H1 (cell line): ENCODE data around the gene PPP2R2B. TPM values are rescaled to one million over a fixed set of nuclear protein-coding genes. Genes with fewer than 3 reads are reported as not detected.

Source experiments
- CTCF ChIA-PET: fragments of 300-600 bp; sonication (Branson Sonifier 250); formaldehyde crosslinking; loops from one replicate; lab custom pipeline; 2021; ENCODE audit not compliant: partially characterized antibody; lab: Charles Lee
- POLR2A ChIA-PET: fragments of 300-600 bp; sonication (Branson Sonifier 250); formaldehyde crosslinking; loops from one replicate; lab custom pipeline; 2021; ENCODE audit warnings: inconsistent platforms; ENCODE audit not compliant: partially characterized antibody; lab: Charles Lee
- DNase-seq, 2 experiments: peaks; one replicate each; pipeline versions ENCODE4 v3.0.0 to v3.0.0-alpha.2; 2010 to 2022; ENCODE audit warnings: low spot score in 2 of 2, low read depth in 1 of 2, mixed read lengths in 1 of 2
- FAIRE-seq: peaks from 2 replicates; lab custom pipeline; 2011; peaks lifted over from hg19 to GRCh38; lab: Jason Lieb, UNC
- H2AFZ ChIP-seq: 2 replicates; pipeline ENCODE4 v1.8.1; 2012; ENCODE audit warnings: low read length, inconsistent platforms
- H2AK5ac ChIP-seq: 2 replicates; pipeline ENCODE4 v1.6.1; 2013; ENCODE audit warnings: low read depth, low read length
- H2BK120ac ChIP-seq: replicated peaks from 2 replicates; pipeline ENCODE3; 2013; ENCODE audit warnings: low read depth, low read length, inconsistent platforms
- H2BK12ac ChIP-seq: 2 replicates; pipeline ENCODE4 v1.6.1; 2013; ENCODE audit warnings: low read depth, low read length
- H2BK15ac ChIP-seq: 2 replicates; pipeline ENCODE4 v1.6.1; 2013; ENCODE audit warnings: low read length
- H2BK20ac ChIP-seq: 2 replicates; pipeline ENCODE4 v1.6.1; 2013; ENCODE audit warnings: low read length
- H2BK5ac ChIP-seq: 2 replicates; pipeline ENCODE4 v1.6.1; 2013; ENCODE audit warnings: low read depth, low read length
- H3K14ac ChIP-seq: 2 replicates; pipeline ENCODE4 v1.6.1; 2013; ENCODE audit warnings: inconsistent platforms; ENCODE audit not compliant: insufficient read length
- H3K18ac ChIP-seq: 2 replicates; pipeline ENCODE4 v1.6.1; 2013; ENCODE audit warnings: low read length; ENCODE audit errors: extremely low read depth
- H3K23ac ChIP-seq: 2 replicates; pipeline ENCODE4 v1.6.1; 2013; ENCODE audit warnings: inconsistent platforms; ENCODE audit not compliant: insufficient read length
- H3K23me2 ChIP-seq: 2 replicates; pipeline ENCODE4 v1.6.1; 2013; ENCODE audit warnings: low read depth, low read length
- H3K27ac ChIP-seq: 2 replicates; pipeline ENCODE4 v1.6.1; 2011; ENCODE audit warnings: low read depth, low read length, inconsistent platforms
- H3K27me3 ChIP-seq, 4 experiments: replicated peaks in 1 of 4; 1 replicate in 1 of 4; 2 replicates in 3 of 4; pipeline versions ENCODE4 v1.6.1 to v1.8.1; 2011 to 2013; ENCODE audit warnings: low read length in 3 of 4, mild to moderate bottlenecking in 3 of 4, inconsistent platforms in 2 of 4, mixed read lengths in 2 of 4, moderate library complexity in 1 of 4; ENCODE audit not compliant: control insufficient read depth in 3 of 4, insufficient read depth in 3 of 4; ENCODE audit errors: extremely low read depth in 1 of 4
- H3K36me3 ChIP-seq, 4 experiments: 2 replicates each; pipeline versions ENCODE4 v1.6.1 to v1.8.1; 2011 to 2013; ENCODE audit warnings: mild to moderate bottlenecking in 4 of 4, low read length in 3 of 4, moderate library complexity in 2 of 4, control low read depth in 1 of 4, inconsistent platforms in 1 of 4; ENCODE audit not compliant: insufficient read depth in 4 of 4, control insufficient read depth in 2 of 4
- H3K4ac ChIP-seq: replicated peaks from 2 replicates; pipeline ENCODE3; 2013; ENCODE audit warnings: low read length, low read depth, mixed read lengths, inconsistent platforms; ENCODE audit not compliant: insufficient read length
- H3K4me1 ChIP-seq, 4 experiments: replicated peaks in 1 of 4; 1 replicate in 1 of 4; 2 replicates in 3 of 4; pipeline versions ENCODE4 v1.6.1 to v1.8.1; 2011 to 2013; ENCODE audit warnings: low read length in 3 of 4, inconsistent platforms in 2 of 4, mixed read lengths in 1 of 4; ENCODE audit not compliant: insufficient read depth in 4 of 4, control insufficient read depth in 3 of 4
- H3K4me2 ChIP-seq, 2 experiments: 2 replicates each; pipeline versions ENCODE4 v1.6.1 to v1.8.1; 2011 to 2013; ENCODE audit warnings: low read depth in 2 of 2, low read length in 2 of 2, control low read depth in 1 of 2, inconsistent platforms in 1 of 2, mild to moderate bottlenecking in 1 of 2; ENCODE audit not compliant: insufficient read depth in 1 of 2
- H3K4me3 ChIP-seq, 4 experiments: fragments of 200-600, 300-600 bp in 1 of 4; sonication (generic), shearing (Covaris generic), sonication (Bioruptor Twin) in 1 of 4; 2 replicates each; pipeline versions ENCODE4 v1.5.1 to v1.8.1; 2011 to 2016; ENCODE audit warnings: low read length in 4 of 4, low read depth in 3 of 4, control low read depth in 2 of 4, inconsistent platforms in 2 of 4, mild to moderate bottlenecking in 2 of 4, mixed read lengths in 1 of 4, moderate library complexity in 1 of 4; ENCODE audit not compliant: insufficient read depth in 2 of 4; ENCODE audit errors: extremely low read depth in 1 of 4
- H3K56ac ChIP-seq: replicated peaks from 2 replicates; pipeline ENCODE3; 2013; ENCODE audit warnings: low read depth, mild to moderate bottlenecking, mixed read lengths, low read length, inconsistent platforms; ENCODE audit not compliant: insufficient read length
- H3K79me1 ChIP-seq: 2 replicates; pipeline ENCODE4 v1.6.1; 2013; ENCODE audit warnings: low read depth, low read length, control low read depth
- H3K79me2 ChIP-seq, 2 experiments: 2 replicates each; pipeline versions ENCODE4 v1.6.1 to v1.8.1; 2012 to 2013; ENCODE audit warnings: low read length in 2 of 2, mild to moderate bottlenecking in 2 of 2, inconsistent platforms in 1 of 2; ENCODE audit not compliant: insufficient read depth in 2 of 2, control insufficient read depth in 1 of 2
- H3K9ac ChIP-seq, 4 experiments: replicated peaks in 1 of 4; 1 replicate in 1 of 4; 2 replicates in 3 of 4; pipeline versions ENCODE4 v1.6.1 to v1.8.1; 2011 to 2013; ENCODE audit warnings: low read depth in 3 of 4, low read length in 3 of 4, control low read depth in 2 of 4, mild to moderate bottlenecking in 2 of 4, moderate library complexity in 2 of 4, inconsistent platforms in 1 of 4; ENCODE audit errors: extremely low read depth in 1 of 4
- H3K9me3 ChIP-seq, 2 experiments: 2 replicates each; pipeline versions ENCODE4 v1.6.1 to v1.8.1; 2012 to 2013; ENCODE audit warnings: mild to moderate bottlenecking in 2 of 2, moderate library complexity in 2 of 2, control low read depth in 1 of 2, inconsistent platforms in 1 of 2, low read depth in 1 of 2, low read length in 1 of 2, mixed read lengths in 1 of 2; ENCODE audit not compliant: insufficient read depth in 2 of 2
- H4K20me1 ChIP-seq, 2 experiments: replicated peaks in 1 of 2; 2 replicates each; pipeline versions ENCODE3 to v1.8.1; 2011 to 2013; ENCODE audit warnings: inconsistent platforms in 2 of 2, low read length in 2 of 2, mild to moderate bottlenecking in 1 of 2; ENCODE audit not compliant: insufficient read depth in 2 of 2, control insufficient read depth in 1 of 2
- H4K5ac ChIP-seq: 2 replicates; pipeline ENCODE4 v1.6.1; 2013; ENCODE audit warnings: low read length, low read depth, mixed read lengths, inconsistent platforms; ENCODE audit not compliant: insufficient read length
- H4K8ac ChIP-seq: 2 replicates; pipeline ENCODE4 v1.8.0; 2013; ENCODE audit warnings: mild to moderate bottlenecking, moderate library complexity, low read length, inconsistent platforms; ENCODE audit not compliant: insufficient read depth; ENCODE audit errors: extremely low read depth
- H4K91ac ChIP-seq: replicated peaks from 2 replicates; pipeline ENCODE3; 2013; ENCODE audit warnings: low read length, mixed read lengths, inconsistent platforms; ENCODE audit not compliant: insufficient read length
- CTBP2 ChIP-seq: IDR thresholded peaks from 2 replicates; pipeline ENCODE4 v1.7.0; 2011; ENCODE audit warnings: borderline replicate concordance, mild to moderate bottlenecking, moderate library complexity, mixed read lengths, low read length; ENCODE audit not compliant: insufficient read depth, insufficient read length
- SP4 ChIP-seq: IDR thresholded peaks from 2 replicates; pipeline ENCODE4 v1.6.1; 2012; ENCODE audit warnings: low read length, inconsistent platforms
- polyA plus RNA-seq, 7 experiments: library from polyadenylated mRNA; depleted of rRNA in 3 of 7; stranded (reverse) in 5 of 7; unstranded in 2 of 7; fragments of >200 nt in 5 of 7; fragments of 200-250 nt in 2 of 7; gene quantifications; 1 replicate in 5 of 7; 2 replicates in 1 of 7; 4 replicates in 1 of 7; pipeline versions ENCODE4 v1.2.1 to v1.2.3, GENCODE V29; 2011 to 2013; ENCODE audit warnings: missing spikeins in 2 of 7, mixed read lengths in 2 of 7
- total RNA-seq: library from RNA; stranded (reverse); fragmentation: NEBNext Ultra II Directional; extraction: Animal tissue kit (Norgen Biotek cat#: 25700); gene quantifications from 2 replicates; pipeline ENCODE4 v1.2.1, GENCODE V29; 2021
- TF ChIP-seq, protein P1 (sequence below): IDR thresholded peaks from 2 replicates; pipeline ENCODE4 v1.6.1; 2012; ENCODE audit warnings: inconsistent platforms

PPP2R2B gene
- total and polyA plus RNA-seq, 2 of the 8 experiments (the other 6 are each of a cell fraction or from before 2014, with no cell fraction given) = 21.1 to 37.1 TPM

DNA sequence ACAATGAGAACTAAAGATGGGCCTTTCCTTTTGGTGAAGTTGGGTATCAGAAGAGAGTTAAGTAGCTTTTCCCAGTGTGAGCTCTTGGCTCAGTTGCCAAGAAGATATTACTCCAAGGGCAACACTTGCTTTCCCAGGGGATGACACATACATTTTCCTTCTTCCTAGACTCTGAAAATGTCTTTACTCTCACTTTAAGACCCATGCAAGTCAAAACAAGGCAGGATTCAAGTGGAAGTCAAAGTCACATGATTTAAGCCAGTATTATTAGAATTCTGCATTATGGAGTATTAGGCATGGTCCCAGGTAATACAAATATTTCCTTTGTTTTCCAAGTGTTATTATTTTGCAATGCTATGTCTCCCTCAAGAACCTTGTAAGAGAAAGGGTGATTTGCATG is 175.1 kb downstream of the PPP2R2B start:
- no peaks in the 10 kb centered on the region for H3K27me3 ChIP-seq
- no peaks in the 10 kb centered on the region for H3K79me1 ChIP-seq
- H3K14ac ChIP-seq = no peak overlapping the region
- H2BK5ac ChIP-seq = no peak overlapping the region
- no peak overlapping the region for H3K4me2 ChIP-seq
- no peak overlapping the region for H3K4me3 ChIP-seq
- H3K9me3 ChIP-seq = no peaks in the 10 kb centered on the region
- CTCF ChIA-PET = no interaction called here
- no peaks in the 10 kb centered on the region for H4K20me1 ChIP-seq
- H4K5ac ChIP-seq = no peak overlapping the region
- no peak for TF ChIP-seq SP4
- TF ChIP-seq, protein P1, sequence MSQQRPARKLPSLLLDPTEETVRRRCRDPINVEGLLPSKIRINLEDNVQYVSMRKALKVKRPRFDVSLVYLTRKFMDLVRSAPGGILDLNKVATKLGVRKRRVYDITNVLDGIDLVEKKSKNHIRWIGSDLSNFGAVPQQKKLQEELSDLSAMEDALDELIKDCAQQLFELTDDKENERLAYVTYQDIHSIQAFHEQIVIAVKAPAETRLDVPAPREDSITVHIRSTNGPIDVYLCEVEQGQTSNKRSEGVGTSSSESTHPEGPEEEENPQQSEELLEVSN = no peak
- no peak for TF ChIP-seq CTBP2
- peaks cover 0 to 7% (median 5%) of the 10 kb centered on the region in 4 experiments; a peak in 6 of 7 replicates for H3K4me1 ChIP-seq
- no peak overlapping the region for H2BK120ac ChIP-seq
- H3K79me2 ChIP-seq = no peaks in the 10 kb centered on the region
- no peak overlapping the region for H3K9ac ChIP-seq
- H2BK12ac ChIP-seq = no peak overlapping the region
- H2BK15ac ChIP-seq = no peak overlapping the region
- no peak overlapping the region for H2AFZ ChIP-seq
- H2AK5ac ChIP-seq = no peak overlapping the region
- no peak overlapping the region for H3K23ac ChIP-seq
- POLR2A ChIA-PET = no interaction called here
- H3K27ac ChIP-seq = no peak overlapping the region
- no peak overlapping the region for H4K8ac ChIP-seq
- no peak overlapping the region for H2BK20ac ChIP-seq
- H3K18ac ChIP-seq = no peak overlapping the region
- no peak for DNase-seq
- H3K23me2 ChIP-seq = no peaks in the 10 kb centered on the region
- no peak overlapping the region for H3K4ac ChIP-seq
- H3K36me3 ChIP-seq = no peaks in the 10 kb centered on the region
- FAIRE-seq = no peak
- no peak overlapping the region for H4K91ac ChIP-seq
- no peak overlapping the region for H3K56ac ChIP-seq
